Ureter (tissue), 1 donor: Measurements from ENCODE around the gene MAGI2. TPM values are rescaled to one million over a fixed set of nuclear protein-coding genes. Genes with fewer than 3 reads are reported as not detected.

Experiments used
- DNase-seq: peaks from one replicate; pipeline ENCODE4 v3.0.0-alpha.2; 2020; ENCODE audit warnings: low spot score
- total RNA-seq: library from RNA; stranded (reverse); gene quantifications from one replicate; pipeline ENCODE4 v1.2.4, GENCODE V29; 2023
- donor health status: DM: yes; HTN: yes; CAD: no.

The MAGI2 gene
- total RNA-seq, 1 donor from 2014 or later, result 25.3 TPM

- DNase-seq, result no peak
Measured at GRCh38 chr7:78734626-78735025, 718.8 kb downstream of the MAGI2 start.

- DNase-seq, result no peak
Measured at GRCh38 chr7:78720066-78720465, 733.4 kb downstream of the MAGI2 start.

GRCh38 chr7:78718212-78718611, 735.3 kb downstream of the MAGI2 start:
- DNase-seq, result no peak

DNA sequence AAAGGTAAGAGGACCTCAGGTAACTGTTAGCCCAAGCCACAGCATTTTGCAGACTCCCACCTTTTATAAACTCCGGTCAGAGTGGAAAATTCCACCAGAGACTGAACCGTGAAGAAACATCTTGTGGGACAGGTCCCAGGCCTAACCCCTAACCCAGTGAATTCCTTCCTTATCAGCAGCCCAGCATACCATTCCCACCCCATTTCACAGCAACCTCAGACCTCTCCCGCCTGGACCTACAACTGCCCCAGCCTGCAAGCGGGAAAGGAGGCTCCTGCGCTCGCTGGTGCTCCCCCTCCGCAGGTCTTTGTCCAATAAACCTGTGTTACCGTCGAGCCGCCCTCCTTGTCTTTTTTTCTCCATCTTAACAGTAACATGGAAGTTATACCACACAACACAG, 736.6 kb downstream of the MAGI2 start:
- no peak for DNase-seq

DNA sequence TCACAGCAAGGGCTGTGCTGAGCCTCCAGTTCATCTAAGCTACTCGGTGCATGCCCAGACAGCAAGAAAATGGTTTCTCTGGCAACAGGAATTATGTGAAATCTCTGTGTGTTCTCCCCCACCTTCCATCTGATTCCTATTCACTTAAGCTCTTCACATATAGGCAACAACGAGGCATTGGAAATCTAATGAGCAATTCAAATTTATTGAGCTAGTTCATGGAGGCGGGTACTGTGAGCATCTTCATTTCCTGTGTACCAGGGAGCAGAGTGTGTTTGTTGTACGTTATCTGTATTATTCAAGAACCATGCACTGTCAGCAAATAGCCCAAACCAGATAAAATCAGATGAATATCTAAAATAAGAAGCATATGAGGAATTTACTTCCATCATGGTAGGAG, 739.1 kb downstream of the MAGI2 start:
- DNase-seq, result no peak

- no peak for DNase-seq
Measured at GRCh38 chr7:78712111-78712510, 741.4 kb downstream of the MAGI2 start.

- DNase-seq, result no peak
Measured at GRCh38 chr7:78709658-78710057, 743.8 kb downstream of the MAGI2 start.

- no peak for DNase-seq
Measured at GRCh38 chr7:78704504-78704903, 749.0 kb downstream of the MAGI2 start.

DNA sequence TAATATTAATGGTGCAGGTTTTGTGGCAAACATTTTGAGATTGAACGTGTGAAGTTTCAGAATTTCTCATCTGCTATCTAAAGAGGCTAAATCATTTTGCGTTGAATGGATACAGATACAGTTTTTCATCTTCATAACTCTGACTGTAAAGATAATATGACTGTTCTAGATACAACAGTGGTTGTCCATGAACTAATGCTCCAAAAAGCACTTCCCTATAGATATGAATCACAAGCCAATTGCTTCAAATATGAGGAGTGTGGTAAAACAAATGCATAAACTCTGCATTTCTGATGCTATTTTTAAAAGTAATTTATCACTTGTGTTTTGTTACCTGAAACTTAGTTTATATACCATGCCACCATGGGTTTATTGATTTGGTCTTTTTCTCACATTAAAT, 750.1 kb downstream of the MAGI2 start:
- DNase-seq, result no peak

- no peak for DNase-seq
Measured at GRCh38 chr7:78702770-78703169, 750.7 kb downstream of the MAGI2 start.

- no peak for DNase-seq
Measured at GRCh38 chr7:78695826-78696225, 757.6 kb downstream of the MAGI2 start.

- no peak for DNase-seq
Measured at GRCh38 chr7:78691584-78691983, 761.9 kb downstream of the MAGI2 start.

GRCh38 chr7:78690174-78690573, 763.3 kb downstream of the MAGI2 start:
- no peak for DNase-seq

DNA sequence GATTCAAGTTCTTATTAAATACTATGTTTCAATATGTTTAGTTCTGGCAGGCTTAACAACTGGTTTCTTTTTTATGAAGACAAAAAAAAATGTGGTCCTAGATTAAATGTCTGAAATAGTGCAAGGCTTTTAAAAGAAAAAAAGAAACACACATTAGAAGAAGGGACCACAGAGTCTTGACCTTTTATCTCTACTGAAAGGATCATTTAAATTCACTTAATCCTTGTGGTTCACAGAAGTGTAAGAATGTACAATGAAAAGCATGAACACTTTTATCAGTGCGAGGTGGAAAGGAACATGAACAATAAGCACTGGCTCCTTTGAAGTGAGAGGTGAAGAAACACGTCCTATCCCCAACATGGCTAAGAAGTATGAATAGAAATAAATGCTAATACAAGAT, 765.1 kb downstream of the MAGI2 start:
- no peak for DNase-seq

- no peak for DNase-seq
Measured at GRCh38 chr7:78686189-78686588, 767.3 kb downstream of the MAGI2 start.

GRCh38 chr7:78684201-78684600, 769.3 kb downstream of the MAGI2 start:
- DNase-seq, result no peak

DNA sequence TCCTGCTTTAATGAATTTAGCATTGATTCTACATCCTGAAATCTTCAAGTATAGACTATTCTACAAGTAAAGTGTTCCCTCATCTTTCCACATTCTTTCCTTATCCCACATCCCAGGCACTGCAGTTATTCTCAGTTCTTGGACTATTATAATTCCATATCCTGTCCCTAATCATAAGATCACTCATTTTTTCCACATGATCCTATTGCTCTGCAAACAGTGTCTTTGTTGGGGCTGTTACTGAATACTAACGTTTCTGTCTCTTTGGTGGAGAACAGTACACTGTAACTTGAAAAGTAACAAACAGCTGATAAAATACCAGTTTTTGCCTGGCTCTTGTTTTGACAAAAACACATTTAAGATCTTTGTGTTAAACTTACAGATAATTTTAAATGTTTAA, 769.9 kb downstream of the MAGI2 start:
- no peak for DNase-seq

GRCh38 chr7:78679112-78679876, 774.2 kb downstream of the MAGI2 start:
- no peak for DNase-seq

DNA sequence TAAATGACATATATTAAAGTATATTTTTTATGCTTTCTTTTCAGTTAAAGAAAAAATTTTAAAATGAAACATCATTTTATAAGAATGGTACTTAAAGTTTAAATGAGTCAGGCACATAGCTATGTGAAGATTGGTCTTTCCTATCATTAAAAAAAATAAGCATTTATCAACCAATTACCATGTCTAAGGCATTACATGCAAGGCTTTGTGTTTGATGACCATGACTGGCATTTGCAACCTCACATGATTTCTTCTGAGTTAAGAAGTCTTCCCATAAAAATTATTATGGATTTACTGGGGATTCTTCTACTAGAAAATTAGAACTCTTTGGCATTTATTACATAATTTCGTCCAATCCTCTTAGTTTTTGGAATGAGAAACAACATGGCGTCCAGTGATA, 776.1 kb downstream of the MAGI2 start:
- DNase-seq, result no peak

- no peak for DNase-seq
Measured at GRCh38 chr7:78675511-78675910, 778.0 kb downstream of the MAGI2 start.

DNA sequence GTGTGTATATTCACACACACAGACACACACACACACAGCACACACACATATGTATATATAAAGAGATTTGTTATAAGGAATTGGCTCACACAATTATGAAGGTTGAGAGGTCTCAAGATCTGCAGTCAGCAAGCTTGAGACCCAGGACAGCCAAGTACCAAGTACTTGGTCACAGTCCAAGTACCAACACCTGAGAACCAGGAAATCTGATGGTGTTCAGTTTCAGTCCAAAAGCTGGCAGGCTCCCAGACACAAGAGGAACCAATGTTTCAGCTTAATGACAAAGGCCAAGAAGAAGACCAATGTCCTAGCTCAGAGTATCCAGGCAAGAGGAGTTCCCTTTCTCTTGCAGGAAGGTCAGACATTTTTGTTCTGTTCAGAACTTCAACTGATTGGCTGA, 780.2 kb downstream of the MAGI2 start:
- DNase-seq, result no peak

- DNase-seq, result no peak
Measured at GRCh38 chr7:78662939-78663338, 790.5 kb downstream of the MAGI2 start.

DNA sequence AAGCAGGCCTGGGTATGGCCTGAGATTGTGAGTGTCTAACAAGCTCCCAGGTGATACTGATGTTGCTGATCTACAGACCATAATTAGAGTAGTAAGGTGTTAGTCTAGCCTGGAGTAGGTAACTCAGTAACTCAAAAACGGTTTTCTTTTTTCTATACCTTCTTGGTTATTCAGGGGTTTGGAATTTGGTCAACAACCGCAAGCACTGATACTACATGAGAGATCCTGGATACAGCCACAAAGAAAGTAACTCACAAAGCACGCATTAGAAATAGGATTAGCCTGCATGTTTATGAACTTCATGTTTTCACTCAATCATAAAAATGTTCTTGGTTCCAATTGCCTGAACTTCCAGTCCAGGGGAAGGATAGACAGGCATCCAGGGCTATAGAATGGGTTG, 803.5 kb downstream of the MAGI2 start:
- no peak for DNase-seq

- DNase-seq, result no peak
Measured at GRCh38 chr7:78649236-78649635, 804.2 kb downstream of the MAGI2 start.
